Stomach (tissue), 9 donors: ENCODE data around the gene ZNF318. TPM values are rescaled to one million over a fixed set of nuclear protein-coding genes. Genes with fewer than 3 reads are reported as not detected.

Experiments
- DNase-seq, 2 donors: peaks; one replicate each; pipeline versions ENCODE4 v3.0.0 to v3.0.0-alpha.2; 2013 to 2019
- H3K27ac ChIP-seq, 5 donors: fragments of 200-600 bp in 4 of 5; sonication (generic) in 4 of 5; one replicate each; pipeline ENCODE4 v1.5.1; 2013 to 2019; ENCODE audit warnings: mild to moderate bottlenecking in 1 of 5, moderate library complexity in 1 of 5
- H3K27me3 ChIP-seq, 3 donors: fragments of 200-600 bp; sonication (generic); one replicate each; pipeline ENCODE4 v1.5.1; 2017 to 2019; ENCODE audit warnings: mixed run types in 1 of 3
- H3K36me3 ChIP-seq, 4 donors: fragments of 200-600 bp; sonication (generic); 1 replicate in 3 of 4; 2 replicates in 1 of 4; pipeline ENCODE4 v1.5.1; 2016 to 2019
- H3K4me1 ChIP-seq, 4 donors: fragments of 200-600 bp; sonication (generic); one replicate each; pipeline ENCODE4 v1.5.1; 2016 to 2019
- H3K4me3 ChIP-seq, 4 donors: fragments of 200-600 bp; sonication (generic) in 3 of 4; one replicate each; pipeline ENCODE4 v1.5.1; 2016 to 2019; ENCODE audit warnings: mild to moderate bottlenecking in 1 of 4
- H3K9me3 ChIP-seq, 4 donors: fragments of 200-600 bp; sonication (generic); one replicate each; pipeline ENCODE4 v1.5.1; 2016 to 2019
- EP300 ChIP-seq: sonication (generic); formaldehyde crosslinking; IDR thresholded peaks from one replicate; pipeline ENCODE4 v1.6.1; 2017; ENCODE audit warnings: antibody characterized with exemption
- POLR2A ChIP-seq, 4 donors: fragments of 450-650 bp; IDR thresholded peaks; one replicate each; pipeline ENCODE4 v1.6.1; 2016; ENCODE audit warnings: antibody characterized with exemption in 4 of 4, control low read depth in 2 of 4, mild to moderate bottlenecking in 1 of 4, moderate library complexity in 1 of 4
- POLR2AphosphoS5 ChIP-seq, 3 donors: sonication (generic); formaldehyde crosslinking; IDR thresholded peaks; one replicate each; pipeline ENCODE4 v1.6.1; 2016; ENCODE audit warnings: antibody characterized with exemption in 3 of 3
- WGBS, 5 donors: extraction: QIAGEN DNeasy Blood & Tissue Kit in 3 of 5; methylation state at CpG; one replicate each; pipeline versions ENCODE4 v1.1.5 to v1.1.7; 2013 to 2018; 5-methylcytosine and 5-hydroxymethylcytosine counted together
- intact Hi-C: fragments of 100-400 bp; cut with DNase I; formaldehyde crosslinking; loops from one replicate; pipeline ENCODE4 v1.15.1; 2023; ENCODE audit warnings: low total_unique reads
- polyA plus RNA-seq, 3 donors: library from polyadenylated mRNA; stranded (reverse); fragments of 200-250 nt; gene quantifications; one replicate each; pipeline ENCODE4 v1.2.3, GENCODE V29; 2013
- total RNA-seq, 5 donors: library from RNA; depleted of rRNA; stranded (reverse); fragments of >200 nt; gene quantifications; one replicate each; pipeline versions ENCODE4 v1.1.0 to v1.2.3, GENCODE V29; 2014 to 2016
- TF ChIP-seq, protein P1 (sequence below), 7 experiments: fragments of 450-650 bp in 4 of 7; fragments of 200-600 bp in 3 of 7; sonication (generic) in 3 of 7; IDR thresholded peaks; one replicate each; pipeline ENCODE4 v1.5.1; 2016 to 2019; ENCODE audit warnings: antibody characterized with exemption in 7 of 7, control low read depth in 2 of 7, mild to moderate bottlenecking in 1 of 7
- donor health status: healthy with polysubstance abuse.
- donor health status: Bipolar disorder and iron deficiency.
- donor health status: healthy.

The ZNF318 gene
- total and polyA plus RNA-seq, 8 donors = 2.6 to 13.3 (median 7.2) TPM

DNA sequence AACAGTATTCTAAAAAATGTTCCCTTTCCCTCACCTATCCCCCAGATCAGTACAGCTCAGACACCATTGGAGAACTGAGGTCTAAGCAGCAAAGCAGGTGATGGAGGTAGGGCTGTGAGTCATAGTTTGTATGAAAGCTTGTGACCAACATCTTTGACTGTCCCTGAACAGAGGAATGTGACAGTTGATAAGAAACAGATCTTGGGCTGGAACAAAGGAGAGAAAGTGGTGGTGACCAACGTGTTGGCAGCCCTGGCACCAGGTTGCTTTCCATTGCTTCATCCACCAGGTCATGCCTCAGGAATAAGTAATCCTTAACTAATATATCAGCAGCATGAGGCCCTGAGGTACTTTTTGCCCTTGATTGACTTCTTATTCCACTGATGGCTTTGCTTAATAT is 40.9 kb downstream of the ZNF318 start:
- WGBS, 5 donors = 3 to 31% (median 24%) methylated on average over 1 of the region's 1 CpG

DNA sequence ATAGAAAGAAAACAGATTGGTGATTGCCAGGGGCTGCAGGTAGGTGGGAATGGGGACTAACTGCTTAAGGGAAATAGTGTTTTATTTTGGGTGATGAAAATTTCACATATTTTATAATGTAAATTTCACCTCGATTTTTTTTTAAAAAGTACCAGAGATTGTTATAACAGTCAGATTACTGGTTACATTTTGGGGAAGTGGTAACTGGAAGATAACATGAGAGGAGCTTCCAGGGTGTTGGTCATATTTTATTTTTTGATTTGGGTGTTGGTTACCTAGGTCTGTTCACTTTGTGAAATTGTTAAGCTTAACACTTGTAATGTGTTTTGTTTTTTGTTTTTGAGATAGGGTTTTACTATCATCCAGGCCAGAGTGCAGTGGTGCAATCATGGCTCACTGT is 43.6 kb downstream of the ZNF318 start:
- DNase-seq = no peak
- intact Hi-C loops = no loop called here
- TF ChIP-seq, protein P1, sequence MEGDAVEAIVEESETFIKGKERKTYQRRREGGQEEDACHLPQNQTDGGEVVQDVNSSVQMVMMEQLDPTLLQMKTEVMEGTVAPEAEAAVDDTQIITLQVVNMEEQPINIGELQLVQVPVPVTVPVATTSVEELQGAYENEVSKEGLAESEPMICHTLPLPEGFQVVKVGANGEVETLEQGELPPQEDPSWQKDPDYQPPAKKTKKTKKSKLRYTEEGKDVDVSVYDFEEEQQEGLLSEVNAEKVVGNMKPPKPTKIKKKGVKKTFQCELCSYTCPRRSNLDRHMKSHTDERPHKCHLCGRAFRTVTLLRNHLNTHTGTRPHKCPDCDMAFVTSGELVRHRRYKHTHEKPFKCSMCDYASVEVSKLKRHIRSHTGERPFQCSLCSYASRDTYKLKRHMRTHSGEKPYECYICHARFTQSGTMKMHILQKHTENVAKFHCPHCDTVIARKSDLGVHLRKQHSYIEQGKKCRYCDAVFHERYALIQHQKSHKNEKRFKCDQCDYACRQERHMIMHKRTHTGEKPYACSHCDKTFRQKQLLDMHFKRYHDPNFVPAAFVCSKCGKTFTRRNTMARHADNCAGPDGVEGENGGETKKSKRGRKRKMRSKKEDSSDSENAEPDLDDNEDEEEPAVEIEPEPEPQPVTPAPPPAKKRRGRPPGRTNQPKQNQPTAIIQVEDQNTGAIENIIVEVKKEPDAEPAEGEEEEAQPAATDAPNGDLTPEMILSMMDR (IDR thresholded peaks at IDR 0.05) = no peak
- TF ChIP-seq POLR2A (IDR thresholded peaks at IDR 0.05) (no peak), POLR2AphosphoS5 (IDR thresholded peaks at IDR 0.05) (no peak), EP300 (no peak)
- Histone ChIP-seq H3K4me3 (no peak overlapping the region), H3K9me3 (no peaks in the 10 kb centered on the region), H3K4me1 (no peaks in the 10 kb centered on the region), H3K27me3 (no peaks in the 10 kb centered on the region), H3K27ac (no peak overlapping the region), H3K36me3 (peaks cover 0 to 18% (median 0%) of the 10 kb centered on the region in 4 donors)
- 52 to 82% (median 72%) methylated on average over 1 of the region's 1 CpG for WGBS, 5 donors

More for the DNA sequence above, 40.9 kb downstream of the ZNF318 start:
- Histone ChIP-seq H3K27me3 (no peaks in the 10 kb centered on the region), H3K27ac (no peak overlapping the region), H3K4me1 (peaks cover 0 to 3% (median 0%) of the 10 kb centered on the region in 4 donors), H3K9me3 (no peaks in the 10 kb centered on the region), H3K36me3 (peaks cover 0 to 18% (median 0%) of the 10 kb centered on the region in 4 donors), H3K4me3 (no peak overlapping the region)
- peak in 1 of 3 donors; percentile 25 for TF ChIP-seq POLR2AphosphoS5 (IDR thresholded peaks at IDR 0.05)
- TF ChIP-seq, protein P1 (IDR thresholded peaks at IDR 0.05) = no peak
- DNase-seq = peak in 1 of 2 donors; percentile 20
- intact Hi-C loops = no loop called here

DNA sequence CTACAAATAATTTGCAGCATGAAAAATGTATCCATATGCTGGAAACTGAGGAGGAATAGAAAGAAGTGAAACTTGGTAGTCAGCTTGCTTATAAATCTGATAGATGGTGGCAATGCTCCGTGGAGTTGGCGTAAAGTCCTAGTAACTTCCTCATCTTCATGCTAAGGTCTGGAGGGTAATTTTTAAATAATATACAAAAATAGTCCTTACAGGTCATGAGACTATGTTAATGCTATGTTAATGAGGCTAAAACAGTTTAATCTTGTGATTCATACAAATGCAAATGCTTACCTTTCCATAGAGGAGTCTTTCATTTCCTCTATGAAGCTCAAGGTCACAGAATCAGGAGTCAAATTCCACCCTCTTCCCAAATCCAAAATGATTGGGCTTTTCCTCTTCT is 51.4 kb downstream of the ZNF318 start:
- WGBS, 5 donors = 85 to 95% (median 91%) methylated on average over 2 of the region's 2 CpGs
- H3K4me3 ChIP-seq = no peak overlapping the region
- no peaks in the 10 kb centered on the region for H3K27me3 ChIP-seq
- no peaks in the 10 kb centered on the region for H3K36me3 ChIP-seq
- H3K4me1 ChIP-seq = no peaks in the 10 kb centered on the region
- intact Hi-C loops = no loop called here
- H3K27ac ChIP-seq = no peak overlapping the region
- TF ChIP-seq, protein P1 (IDR thresholded peaks at IDR 0.05) = no peak
- TF ChIP-seq EP300 = no peak
- TF ChIP-seq POLR2AphosphoS5 (IDR thresholded peaks at IDR 0.05) = no peak
- no peak for TF ChIP-seq POLR2A (IDR thresholded peaks at IDR 0.05)
- no peak for DNase-seq
- H3K9me3 ChIP-seq = no peaks in the 10 kb centered on the region

DNA sequence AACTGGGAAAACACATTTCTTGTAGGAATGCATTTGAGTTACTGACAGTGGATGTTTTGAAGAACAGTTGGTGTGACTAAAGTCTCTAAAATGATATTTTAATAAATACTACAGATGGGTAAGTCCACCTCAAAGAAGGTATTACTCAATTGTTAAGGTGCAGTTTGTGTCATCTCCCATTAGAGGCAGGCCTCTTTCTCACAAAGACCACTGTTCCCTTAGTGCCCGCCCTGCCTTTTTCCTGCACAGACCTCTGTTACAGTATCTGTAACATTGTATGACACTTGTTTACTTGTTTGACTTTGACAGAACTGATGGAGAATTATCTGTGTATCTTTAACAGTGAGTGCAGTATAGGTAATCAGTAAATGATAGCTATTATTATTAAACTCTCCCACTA is 55.6 kb downstream of the ZNF318 start:
- WGBS, 5 donors = 76 to 94% (median 79%) methylated on average over 1 of the region's 1 CpG
- Histone ChIP-seq H3K4me3 (no peak overlapping the region), H3K36me3 (no peaks in the 10 kb centered on the region), H3K9me3 (no peaks in the 10 kb centered on the region), H3K4me1 (peaks cover 0 to 4% (median 3%) of the 10 kb centered on the region in 4 donors), H3K27ac (no peak overlapping the region), H3K27me3 (peaks cover 0 to 4% (median 0%) of the 10 kb centered on the region in 3 donors)
- intact Hi-C loops = no loop called here
- TF ChIP-seq EP300 (no peak), POLR2A (IDR thresholded peaks at IDR 0.05) (no peak), POLR2AphosphoS5 (IDR thresholded peaks at IDR 0.05) (no peak)
- TF ChIP-seq, protein P1 (IDR thresholded peaks at IDR 0.05) = no peak
- no peak for DNase-seq
